ENCODE data around the gene RNF186.
"Not testable (repeated sequence)": the region's sequence is repeated elsewhere in the genome, so short reads cannot be mapped to it uniquely, and the experiment has no call there.

RNF186 gene

GRCh38 chr1:19837866-19838265 is 22.8 kb upstream of the RNF186 start:
- peak overlapping the region in 1 of 11 experiments; percentile 9; a peak in 2 of 22 replicates for H3K4me2 ChIP-seq
- no peak overlapping the region for H3K4me3 ChIP-seq
- peak overlapping the region in 2 of 11 experiments; percentile 39 to 64; a peak in 3 of 22 replicates for H3K27ac ChIP-seq
- H4K20me1 ChIP-seq, result no peaks in the 10 kb centered on the region
- H3K36me3 ChIP-seq, result no peaks in the 10 kb centered on the region
- no peak overlapping the region for H3K9ac ChIP-seq
- TF ChIP-seq Cebpa-rat (IDR thresholded peaks at IDR 0.05), result no peak
- H3K4me1 ChIP-seq, result peaks cover 0 to 25% (median 1%) of the 10 kb centered on the region in 10 experiments; a peak in 5 of 20 replicates
- no peaks in the 10 kb centered on the region for H3K27me3 ChIP-seq
- H3K9me3 ChIP-seq (replicated peaks in 1 of 11), result peaks cover 0 to 4% (median 0%) of the 10 kb centered on the region in 11 experiments; a peak in 1 of 22 replicates

GRCh38 chr1:19835578-19835977 is 20.5 kb upstream of the RNF186 start:
- Histone ChIP-seq H3K4me1 (peaks cover 0 to 25% (median 1%) of the 10 kb centered on the region in 10 experiments; a peak in 5 of 20 replicates), H3K9ac (no peak overlapping the region), H3K9me3 (replicated peaks in 1 of 11) (peaks cover 11 to 23% (median 18%) of the 10 kb centered on the region in 11 experiments), H3K27me3 (no peaks in the 10 kb centered on the region), H3K36me3 (no peaks in the 10 kb centered on the region), H3K27ac (no peak overlapping the region), H3K4me2 (no peak overlapping the region), H3K4me3 (no peak overlapping the region), H4K20me1 (no peaks in the 10 kb centered on the region)
- TF ChIP-seq Cebpa-rat (IDR thresholded peaks at IDR 0.05), result no peak

DNA sequence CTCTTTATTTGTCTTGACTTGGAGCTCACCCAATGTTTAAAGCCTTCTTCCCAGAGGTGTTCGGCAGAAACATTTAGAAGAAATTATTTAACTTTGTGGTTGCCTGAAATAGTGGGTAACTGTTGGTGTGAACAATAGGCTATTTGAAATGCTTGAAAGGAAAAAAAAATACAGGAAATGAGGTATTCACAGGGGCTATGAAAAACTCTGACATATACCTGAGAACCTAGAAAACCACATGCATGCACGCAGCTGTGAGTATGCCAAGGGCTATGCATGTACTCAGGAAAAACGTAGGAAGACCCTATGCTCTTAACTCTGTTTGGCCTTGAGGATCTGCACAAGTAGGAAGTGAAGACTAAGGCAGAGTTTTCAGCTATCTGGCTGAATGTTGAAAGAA is 16.4 kb upstream of the RNF186 start:
- Histone ChIP-seq H3K36me3 (no peaks in the 10 kb centered on the region), H3K9me3 (replicated peaks in 1 of 11) (peaks cover 11 to 42% (median 27%) of the 10 kb centered on the region in 11 experiments), H3K4me2 (no peak overlapping the region), H3K27ac (no peak overlapping the region), H3K9ac (no peak overlapping the region), H3K4me3 (no peak overlapping the region), H3K27me3 (no peaks in the 10 kb centered on the region), H3K4me1 (peaks cover 0 to 1% (median 0%) of the 10 kb centered on the region in 10 experiments; a peak in 2 of 20 replicates), H4K20me1 (no peaks in the 10 kb centered on the region)
- no peak for TF ChIP-seq Cebpa-rat (IDR thresholded peaks at IDR 0.05)

- Histone ChIP-seq H3K9ac (no peak overlapping the region), H3K4me2 (no peak overlapping the region), H4K20me1 (no peaks in the 10 kb centered on the region), H3K4me1 (no peaks in the 10 kb centered on the region), H3K27me3 (no peaks in the 10 kb centered on the region), H3K36me3 (no peaks in the 10 kb centered on the region), H3K9me3 (replicated peaks in 1 of 11) (peaks cover 11 to 42% (median 27%) of the 10 kb centered on the region in 11 experiments), H3K4me3 (no peak overlapping the region), H3K27ac (no peak overlapping the region)
- no peak for TF ChIP-seq Cebpa-rat (IDR thresholded peaks at IDR 0.05)
These were observed 13.5 kb upstream of the RNF186 start for GRCh38 chr1:19828546-19828945.

DNA sequence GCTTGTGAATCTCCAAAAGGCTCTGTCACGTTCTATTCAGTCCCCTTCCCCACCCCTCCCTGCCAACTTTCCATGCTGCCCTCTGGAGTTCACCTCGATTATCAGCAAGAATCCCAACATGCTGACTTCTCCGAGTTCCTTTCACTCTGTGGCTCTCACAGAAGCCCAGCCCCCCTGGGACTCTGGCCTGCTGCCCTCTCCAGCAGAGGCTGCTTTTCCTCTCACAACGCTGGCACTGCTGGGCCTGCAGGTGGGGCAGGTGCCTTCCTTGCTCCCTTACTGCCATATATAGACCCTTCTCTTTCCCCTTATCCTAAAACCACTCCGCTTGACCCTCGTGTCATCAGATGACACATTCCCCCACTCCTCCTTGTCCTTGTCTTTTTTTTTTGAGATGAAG is 10.2 kb upstream of the RNF186 start:
- Histone ChIP-seq H3K4me1 (no peaks in the 10 kb centered on the region), H3K9me3 (replicated peaks in 1 of 11) (peaks cover 0 to 20% (median 8%) of the 10 kb centered on the region in 11 experiments; a peak in 10 of 22 replicates), H3K9ac (no peak overlapping the region), H3K4me2 (no peak overlapping the region), H3K27ac (no peak overlapping the region), H4K20me1 (no peaks in the 10 kb centered on the region), H3K36me3 (no peaks in the 10 kb centered on the region), H3K4me3 (no peak overlapping the region), H3K27me3 (no peaks in the 10 kb centered on the region)
- no peak for TF ChIP-seq Cebpa-rat (IDR thresholded peaks at IDR 0.05)

GRCh38 chr1:19824541-19824940 is 9.5 kb upstream of the RNF186 start:
- no peaks in the 10 kb centered on the region for H4K20me1 ChIP-seq
- H3K36me3 ChIP-seq, result no peaks in the 10 kb centered on the region
- TF ChIP-seq Cebpa-rat (IDR thresholded peaks at IDR 0.05), result no peak
- H3K9ac ChIP-seq, result no peak overlapping the region
- H3K27ac ChIP-seq, result no peak overlapping the region
- H3K4me2 ChIP-seq, result no peak overlapping the region
- H3K27me3 ChIP-seq, result no peaks in the 10 kb centered on the region
- H3K9me3 ChIP-seq (replicated peaks in 1 of 11), result peaks cover 0 to 16% (median 7%) of the 10 kb centered on the region in 11 experiments; a peak in 10 of 22 replicates
- no peak overlapping the region for H3K4me3 ChIP-seq
- peaks cover 0 to 2% (median 2%) of the 10 kb centered on the region in 10 experiments; a peak in 7 of 20 replicates for H3K4me1 ChIP-seq

GRCh38 chr1:19824036-19824435 is 9.0 kb upstream of the RNF186 start:
- no peak for TF ChIP-seq Cebpa-rat (IDR thresholded peaks at IDR 0.05)
- no peak overlapping the region for H3K27ac ChIP-seq
- no peak overlapping the region for H3K9ac ChIP-seq
- H3K4me2 ChIP-seq, result no peak overlapping the region
- H3K4me3 ChIP-seq, result no peak overlapping the region
- H3K4me1 ChIP-seq, result peaks cover 0 to 7% (median 7%) of the 10 kb centered on the region in 10 experiments; a peak in 9 of 20 replicates
- peaks cover 0 to 13% (median 6%) of the 10 kb centered on the region in 11 experiments; a peak in 9 of 22 replicates for H3K9me3 ChIP-seq (replicated peaks in 1 of 11)
- H4K20me1 ChIP-seq, result no peaks in the 10 kb centered on the region
- no peaks in the 10 kb centered on the region for H3K36me3 ChIP-seq
- H3K27me3 ChIP-seq, result no peaks in the 10 kb centered on the region

GRCh38 chr1:19819701-19820100 is 4.6 kb upstream of the RNF186 start:
- TF ChIP-seq Cebpa-rat (IDR thresholded peaks at IDR 0.05), result no peak
- Histone ChIP-seq H3K9me3 (replicated peaks in 1 of 11) (no peaks in the 10 kb centered on the region), H4K20me1 (no peaks in the 10 kb centered on the region), H3K4me1 (peaks cover 0 to 26% (median 19%) of the 10 kb centered on the region in 10 experiments; a peak in 11 of 20 replicates), H3K4me2 (peak overlapping the region in 4 of 11 experiments; percentile 3 to 37 (median 26); a peak in 5 of 22 replicates), H3K9ac (no peak overlapping the region), H3K4me3 (no peak overlapping the region), H3K27ac (no peak overlapping the region), H3K27me3 (no peaks in the 10 kb centered on the region), H3K36me3 (no peaks in the 10 kb centered on the region)

DNA sequence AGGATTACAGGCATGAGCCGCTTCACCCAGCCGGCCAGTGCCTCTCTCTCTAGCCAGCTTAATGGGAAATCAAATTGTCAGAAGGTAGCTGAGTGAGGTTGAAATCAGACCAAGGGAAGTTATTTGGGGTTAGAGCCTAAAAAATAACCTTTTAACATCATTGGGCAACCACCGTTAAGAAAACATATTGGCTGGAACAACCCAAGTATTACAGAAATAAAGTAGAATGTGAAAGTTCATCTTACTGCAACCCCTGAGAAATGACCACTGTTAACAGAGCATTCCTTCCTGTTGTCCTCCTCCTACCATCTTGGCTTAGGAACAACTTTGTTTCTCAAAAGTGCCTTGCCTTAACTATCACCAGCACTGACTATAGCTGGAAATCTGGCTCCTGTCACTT is 3.2 kb upstream of the RNF186 start:
- Histone ChIP-seq H3K9ac (no peak overlapping the region), H3K4me1 (peaks cover 0 to 40% (median 33%) of the 10 kb centered on the region in 10 experiments; a peak in 14 of 20 replicates)
- TF ChIP-seq Cebpa-rat (IDR thresholded peaks at IDR 0.05), result no peak

GRCh38 chr1:19817160-19817559 is 2.1 kb upstream of the RNF186 start:
- H3K36me3 ChIP-seq, result no peaks in the 10 kb centered on the region
- H3K27me3 ChIP-seq, result no peaks in the 10 kb centered on the region
- no peak overlapping the region for H3K4me2 ChIP-seq
- H3K4me1 ChIP-seq, result peaks cover 0 to 44% (median 33%) of the 10 kb centered on the region in 10 experiments; a peak in 14 of 20 replicates
- H4K20me1 ChIP-seq, result no peaks in the 10 kb centered on the region
- TF ChIP-seq Cebpa-rat (IDR thresholded peaks at IDR 0.05), result no peak
- no peaks in the 10 kb centered on the region for H3K9me3 ChIP-seq (replicated peaks in 1 of 11)
- H3K9ac ChIP-seq, result no peak overlapping the region
- H3K4me3 ChIP-seq, result no peak overlapping the region
- no peak overlapping the region for H3K27ac ChIP-seq

More for the DNA sequence above, 3.2 kb upstream of the RNF186 start:
- Histone ChIP-seq H3K9me3 (replicated peaks in 1 of 11) (no peaks in the 10 kb centered on the region), H3K27ac (no peak overlapping the region), H3K4me3 (no peak overlapping the region), H4K20me1 (no peaks in the 10 kb centered on the region), H3K27me3 (no peaks in the 10 kb centered on the region), H3K4me2 (no peak overlapping the region), H3K36me3 (no peaks in the 10 kb centered on the region)

DNA sequence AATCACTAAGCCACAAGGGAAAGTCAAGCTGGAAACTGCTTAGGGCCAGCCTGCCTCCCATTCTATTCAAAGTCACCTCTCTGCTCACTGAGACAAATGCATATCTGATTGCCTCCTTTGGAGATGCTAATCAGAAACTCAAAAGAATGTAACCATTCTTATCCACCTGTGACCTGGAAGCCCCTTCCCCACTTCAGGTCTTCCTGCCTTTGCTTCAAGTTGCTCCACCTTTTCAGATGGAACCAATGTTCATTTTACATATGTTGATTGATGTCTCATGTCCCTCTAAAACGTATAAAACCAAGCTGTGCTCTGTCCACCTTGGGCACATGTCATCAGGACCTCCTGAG is 1.6 kb upstream of the RNF186 start:
- not testable (repeated sequence) for H3K27me3 ChIP-seq; H3K27ac ChIP-seq; H3K9ac ChIP-seq; H3K36me3 ChIP-seq; H3K9me3 ChIP-seq (replicated peaks in 1 of 11); H4K20me1 ChIP-seq; H3K4me3 ChIP-seq; H3K4me2 ChIP-seq
- peaks cover 0 to 44% (median 33%) of the 10 kb centered on the region in 10 experiments; a peak in 14 of 20 replicates for H3K4me1 ChIP-seq

All from BLaER1 treated with 17β-estradiol and CSF1 and Interleukin-3, amounts not matched to agents 10 nM and 100 nM (cell line).